ENCODE measurements around the gene DNMBP.
"Not testable (repeated sequence)": the region's sequence is repeated elsewhere in the genome, so short reads cannot be mapped to it uniquely, and the experiment has no call there.

GRCh38 chr10:99985637-99986036 is 24.1 kb downstream of the DNMBP start:
- TF ChIP-seq CTCF, POLR2A (IDR thresholded peaks at IDR 0.05): not testable (repeated sequence)

Measured in tibial nerve (tissue), 3 donors.